ENCODE data around the gene SAFB. TPM values are rescaled to one million over a fixed set of nuclear protein-coding genes. Genes with fewer than 3 reads are reported as not detected.

SAFB gene
- total and polyA plus RNA-seq, 2 of the 4 experiments (the other 2 are of a cell fraction): 18.5 to 41.2 TPM

- Histone ChIP-seq H3K14ac (replicated peaks; ENCODE audit: low read depth, low read length) (no peak overlapping the region), H3K9me1 (ENCODE audit: insufficient read depth, low read length) (peaks cover 3% of the 10 kb centered on the region; the same call in 1 of the 2 replicates), H3K79me1 (ENCODE audit: low read depth in 1 of 2, low read length in 2 of 2) (peaks cover 7 to 9% of the 10 kb centered on the region in 2 experiments; a peak in 3 of 4 replicates), H3K23ac (ENCODE audit: low read depth, low read length) (no peak overlapping the region), H2AK9ac (replicated peaks; ENCODE audit: low read depth, low read length, poor library complexity) (no peak overlapping the region), H3K4me1 (ENCODE audit: control insufficient read depth, insufficient read depth, low read length) (peaks cover 3% of the 10 kb centered on the region; the same call in 1 of the 2 replicates), H3K18ac (ENCODE audit: low read depth, low read length) (no peak overlapping the region), H4K8ac (ENCODE audit: low read depth in 2 of 2, low read length in 2 of 2) (no peak overlapping the region), H3K27me3 (ENCODE audit: control insufficient read depth, insufficient read depth, low read length) (no peaks in the 10 kb centered on the region), H3K56ac (ENCODE audit: extremely low read depth, insufficient read depth, low read length) (no peak overlapping the region), H3K4ac (ENCODE audit: low read depth, low read length) (no peak overlapping the region), H2BK20ac (ENCODE audit: low read depth, low read length) (no peak overlapping the region), H3K9ac (ENCODE audit: low read depth, low read length) (no peak overlapping the region), H2BK15ac (ENCODE audit: low read depth, low read length) (no peak overlapping the region), H4K20me1 (ENCODE audit: insufficient read depth, low read length) (no peaks in the 10 kb centered on the region; the same call in 1 of the 2 replicates), H3K4me2 (ENCODE audit: low read depth, low read length) (no peak overlapping the region), H2AFZ (replicated peaks; ENCODE audit: low read length, poor library complexity) (no peak overlapping the region), H3K9me3 (ENCODE audit: control insufficient read depth, insufficient read depth, low read length) (no peaks in the 10 kb centered on the region), H3K4me3 (ENCODE audit: insufficient read depth, low read depth, low read length) (no peak overlapping the region), H4K5ac (ENCODE audit: low read depth, low read length) (no peak overlapping the region), H3K27ac (ENCODE audit: insufficient read depth, low read length) (no peak overlapping the region), H3K36me3 (ENCODE audit: control insufficient read depth, insufficient read depth, low read length) (no peaks in the 10 kb centered on the region), H2BK120ac (ENCODE audit: low read depth, low read length) (no peak overlapping the region), H2BK5ac (ENCODE audit: low read depth, low read length, poor library complexity, severe bottlenecking) (no peak overlapping the region), H2AK5ac (ENCODE audit: low read depth, low read length) (no peak overlapping the region), H4K91ac (ENCODE audit: insufficient read depth, low read depth, low read length) (no peak overlapping the region)
- WGBS, 2 experiments (ENCODE audit: extremely low coverage in 2 of 2, insufficient read length in 1 of 2): 87% methylated on average over 8 of the region's 22 CpGs; no CpG with 5 or more reads in 1 of the 2 experiments
- dilution Hi-C loops (cut with HindIII; ENCODE audit: low sequenced_read_pairs, unreplicated experiment) (no loop called here), intact Hi-C loops (cut with micrococcal nuclease) (no loop called here), in situ Hi-C loops (cut with MboI; ENCODE audit: low sequenced_read_pairs) (no loop called here)
- ChIA-PET POLR2A (ENCODE audit: unreplicated experiment) (no interaction called here), CTCF (no interaction called here)
- no peak for TF ChIP-seq ELK1 (IDR thresholded peaks at IDR 0.05; ENCODE audit: borderline replicate concordance, low read depth, low read length)
- no peak for TF ChIP-seq USF2 (IDR thresholded peaks at IDR 0.05; ENCODE audit: low read depth, low read length)
- no peak for TF ChIP-seq MAZ (IDR thresholded peaks at IDR 0.05; ENCODE audit: borderline replicate concordance, low read depth, low read length)
- TF ChIP-seq CTCF (conservative IDR thresholded peaks at IDR 0.05; ENCODE audit: low read depth, low read length): no peak
- TF ChIP-seq MAFK (IDR thresholded peaks at IDR 0.05; ENCODE audit: low read depth, low read length): no peak
- TF ChIP-seq FOS (IDR thresholded peaks at IDR 0.05; ENCODE audit: low read depth, low read length): no peak
- TF ChIP-seq CHD1 (IDR thresholded peaks at IDR 0.05; ENCODE audit: low read depth, low read length): no peak
- TF ChIP-seq NFE2L2 (IDR thresholded peaks at IDR 0.05; ENCODE audit: low read depth, low read length): no peak
- no peak for TF ChIP-seq CEBPB (IDR thresholded peaks at IDR 0.05; ENCODE audit: low read depth, low read length)
- no peak for TF ChIP-seq MXI1 (IDR thresholded peaks at IDR 0.05; ENCODE audit: borderline replicate concordance, low read depth, low read length)
- TF ChIP-seq POLR2A (IDR thresholded peaks at IDR 0.05; ENCODE audit: low read depth, low read length): no peak
- TF ChIP-seq RAD21 (IDR thresholded peaks at IDR 0.05; ENCODE audit: low read length): no peak
- no peak for TF ChIP-seq RFX5 (IDR thresholded peaks at IDR 0.05; ENCODE audit: low read depth, low read length)
- TF ChIP-seq RCOR1 (IDR thresholded peaks at IDR 0.05; ENCODE audit: insufficient replicate concordance, low read length): no peak
- TF ChIP-seq SMC3 (IDR thresholded peaks at IDR 0.05; ENCODE audit: low read depth, low read length): no peak
- TF ChIP-seq BHLHE40 (IDR thresholded peaks at IDR 0.05; ENCODE audit: low read depth, low read length): no peak
- no peak for DNase-seq
- no peak for ATAC-seq (ENCODE audit: low read depth)
- BruUV-seq (replicated peaks): no TSS peak
Measured at GRCh38 chr19:5684694-5685430, 62.0 kb downstream of the SAFB start.
